SK-N-SH (cell line): ENCODE measurements around the gene EEF1AKMT4.

Experiments used
- ELF1 ChIP-seq: IDR thresholded peaks from 2 replicates; pipeline ENCODE4 v1.4.0; 2012
- EP300 ChIP-seq, 2 experiments: IDR thresholded peaks; 2 replicates each; pipeline versions ENCODE4 v1.4.0 to v1.6.1; 2012; ENCODE audit warnings: borderline replicate concordance in 1 of 2, low read depth in 1 of 2, low read length in 1 of 2
- RXRA ChIP-seq: IDR thresholded peaks from 2 replicates; pipeline ENCODE4 v1.4.0; 2012; ENCODE audit warnings: low read depth, mild to moderate bottlenecking, borderline replicate concordance
- YY1 ChIP-seq: IDR thresholded peaks from 2 replicates; pipeline ENCODE4 v1.4.0; 2012; ENCODE audit warnings: low read depth, mild to moderate bottlenecking
- TF ChIP-seq, protein P1 (sequence below): fragments of 150-350 bp; IDR thresholded peaks from 2 replicates; pipeline ENCODE4 v1.6.1; 2016; ENCODE audit warnings: mild to moderate bottlenecking, low read depth, low read length
- TF ChIP-seq, protein P2 (sequence below): IDR thresholded peaks from 2 replicates; pipeline ENCODE4 v1.4.0; 2012; ENCODE audit warnings: low read depth, borderline replicate concordance

DNA sequence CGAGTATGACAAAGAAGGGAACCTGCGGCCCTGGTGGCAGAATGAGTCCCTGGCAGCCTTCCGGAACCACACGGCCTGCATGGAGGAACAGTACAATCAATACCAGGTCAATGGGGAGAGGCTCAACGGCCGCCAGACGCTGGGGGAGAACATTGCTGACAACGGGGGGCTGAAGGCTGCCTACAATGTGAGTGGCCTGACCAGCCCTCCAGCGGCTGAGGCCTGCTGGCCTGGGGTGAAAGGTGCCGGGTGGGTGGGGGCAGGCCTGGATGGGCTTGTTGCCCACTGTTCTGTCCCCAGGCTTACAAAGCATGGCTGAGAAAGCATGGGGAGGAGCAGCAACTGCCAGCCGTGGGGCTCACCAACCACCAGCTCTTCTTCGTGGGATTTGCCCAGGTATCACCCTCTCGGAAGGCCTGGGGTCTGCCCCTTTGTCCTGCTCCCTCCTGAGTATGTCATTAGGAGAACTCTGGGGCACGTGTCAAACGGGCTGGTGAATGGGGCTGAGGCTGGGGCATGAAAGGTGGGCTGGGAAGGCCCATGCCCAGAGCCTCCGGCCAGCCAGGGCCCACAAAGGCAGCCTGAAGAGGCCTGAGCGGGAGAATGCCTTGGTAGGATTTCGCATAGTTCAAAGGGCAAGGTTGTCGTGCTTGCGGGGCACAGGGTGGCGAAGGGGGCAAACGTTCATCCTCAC, 41.7 kb downstream of the EEF1AKMT4 start:
- TF ChIP-seq EP300 (IDR thresholded peaks at IDR 0.05; ENCODE audit: borderline replicate concordance in 1 of 2, low read depth in 1 of 2, low read length in 1 of 2) (no peak), RXRA (no peak), YY1 (no peak), ELF1 (no peak)
- TF ChIP-seq, protein P1, sequence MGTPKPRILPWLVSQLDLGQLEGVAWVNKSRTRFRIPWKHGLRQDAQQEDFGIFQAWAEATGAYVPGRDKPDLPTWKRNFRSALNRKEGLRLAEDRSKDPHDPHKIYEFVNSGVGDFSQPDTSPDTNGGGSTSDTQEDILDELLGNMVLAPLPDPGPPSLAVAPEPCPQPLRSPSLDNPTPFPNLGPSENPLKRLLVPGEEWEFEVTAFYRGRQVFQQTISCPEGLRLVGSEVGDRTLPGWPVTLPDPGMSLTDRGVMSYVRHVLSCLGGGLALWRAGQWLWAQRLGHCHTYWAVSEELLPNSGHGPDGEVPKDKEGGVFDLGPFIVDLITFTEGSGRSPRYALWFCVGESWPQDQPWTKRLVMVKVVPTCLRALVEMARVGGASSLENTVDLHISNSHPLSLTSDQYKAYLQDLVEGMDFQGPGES = no peak
- TF ChIP-seq, protein P2, sequence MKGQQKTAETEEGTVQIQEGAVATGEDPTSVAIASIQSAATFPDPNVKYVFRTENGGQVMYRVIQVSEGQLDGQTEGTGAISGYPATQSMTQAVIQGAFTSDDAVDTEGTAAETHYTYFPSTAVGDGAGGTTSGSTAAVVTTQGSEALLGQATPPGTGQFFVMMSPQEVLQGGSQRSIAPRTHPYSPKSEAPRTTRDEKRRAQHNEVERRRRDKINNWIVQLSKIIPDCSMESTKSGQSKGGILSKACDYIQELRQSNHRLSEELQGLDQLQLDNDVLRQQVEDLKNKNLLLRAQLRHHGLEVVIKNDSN = no peak
